ENCODE measurements around the gene DNAJC3.

The DNAJC3 gene, protein sequence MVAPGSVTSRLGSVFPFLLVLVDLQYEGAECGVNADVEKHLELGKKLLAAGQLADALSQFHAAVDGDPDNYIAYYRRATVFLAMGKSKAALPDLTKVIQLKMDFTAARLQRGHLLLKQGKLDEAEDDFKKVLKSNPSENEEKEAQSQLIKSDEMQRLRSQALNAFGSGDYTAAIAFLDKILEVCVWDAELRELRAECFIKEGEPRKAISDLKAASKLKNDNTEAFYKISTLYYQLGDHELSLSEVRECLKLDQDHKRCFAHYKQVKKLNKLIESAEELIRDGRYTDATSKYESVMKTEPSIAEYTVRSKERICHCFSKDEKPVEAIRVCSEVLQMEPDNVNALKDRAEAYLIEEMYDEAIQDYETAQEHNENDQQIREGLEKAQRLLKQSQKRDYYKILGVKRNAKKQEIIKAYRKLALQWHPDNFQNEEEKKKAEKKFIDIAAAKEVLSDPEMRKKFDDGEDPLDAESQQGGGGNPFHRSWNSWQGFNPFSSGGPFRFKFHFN

GRCh38 chr13:95676762-95677563 lies at the start of gene DNAJC3:
DNAJC3 (plus strand) TSS chr13:95677139; CDS start chr13:95677256, 117 bp downstream.
- H3K4me1 Mint-ChIP-seq (ENCODE audit: low read depth) = peaks cover 76% of the 10 kb centered on the region
- H3K4me3 Mint-ChIP-seq = peak within 1 kb of the TSS; percentile 96
- H3K9me3 Mint-ChIP-seq = peaks cover under 1% of the 10 kb centered on the region
- intact Hi-C loops (cut with micrococcal nuclease) = loop anchor here (5.0 kb wide), 1 partner anchor 35 kb away; no protein-coding TSS in a partner anchor
- no peaks in the 10 kb centered on the region for H3K27me3 Mint-ChIP-seq
- H3K36me3 Mint-ChIP-seq (ENCODE audit: low read depth) = peaks cover 30% of the 10 kb centered on the region
- peak within 1 kb of the TSS; percentile 95 for H3K27ac Mint-ChIP-seq

DNA sequence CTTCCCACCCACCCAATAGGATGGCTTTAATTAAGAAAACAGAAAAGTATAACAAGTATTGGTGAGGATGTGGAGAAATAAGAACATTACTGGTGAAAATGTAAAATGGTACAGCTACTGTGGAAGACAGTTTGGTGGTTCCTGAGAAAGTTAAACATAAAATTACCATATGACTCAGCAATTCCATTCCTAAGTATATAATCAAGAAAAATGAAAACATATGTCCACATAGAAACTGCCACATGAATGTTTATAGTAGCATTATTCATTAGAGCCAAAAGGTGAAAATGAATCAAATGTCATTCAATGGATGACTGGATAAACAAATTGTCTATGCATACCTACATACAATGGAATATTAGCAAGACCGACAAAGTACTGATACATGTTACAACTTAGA lies 49.3 kb upstream of the DNAJC3 start:
- no peaks in the 10 kb centered on the region for H3K27me3 Mint-ChIP-seq
- intact Hi-C loops (cut with micrococcal nuclease) = loop anchor here (10.0 kb wide), 1 partner anchor 93 kb away; no protein-coding TSS in a partner anchor
- peaks cover 7% of the 10 kb centered on the region for H3K4me1 Mint-ChIP-seq (ENCODE audit: low read depth)
- H3K9me3 Mint-ChIP-seq = no peaks in the 10 kb centered on the region
- no peak overlapping the region for H3K4me3 Mint-ChIP-seq
- H3K27ac Mint-ChIP-seq = no peak overlapping the region
- H3K36me3 Mint-ChIP-seq (ENCODE audit: low read depth) = no peaks in the 10 kb centered on the region

- Mint-ChIP-seq H3K36me3 (ENCODE audit: low read depth) (no peaks in the 10 kb centered on the region), H3K4me3 (no peak overlapping the region), H3K27me3 (no peaks in the 10 kb centered on the region), H3K9me3 (no peaks in the 10 kb centered on the region), H3K4me1 (ENCODE audit: low read depth) (no peaks in the 10 kb centered on the region), H3K27ac (no peak overlapping the region)
- intact Hi-C loops (cut with micrococcal nuclease) = loop anchor here (10.0 kb wide), 1 partner anchor 94 kb away; no protein-coding TSS in a partner anchor
These were observed 48.5 kb upstream of the DNAJC3 start for GRCh38 chr13:95628488-95628887.

DNA sequence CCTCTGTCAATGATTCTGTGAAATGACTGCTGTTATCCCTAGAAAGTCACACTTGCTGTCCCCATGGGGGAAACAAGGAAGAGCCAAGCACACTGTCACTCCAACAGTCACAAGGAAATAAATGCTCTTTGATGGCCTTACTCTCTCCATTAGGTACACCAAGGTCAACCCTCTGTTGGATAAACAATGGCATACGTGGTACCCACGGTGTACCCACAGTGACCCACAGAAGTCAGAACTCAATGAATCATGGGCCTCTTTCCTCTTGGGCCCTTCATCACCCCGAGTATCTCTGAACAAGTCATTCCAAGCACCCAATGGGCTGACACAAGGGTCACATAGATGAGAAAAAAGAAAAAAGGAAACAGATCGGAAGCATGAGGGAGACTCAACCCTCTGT lies 47.9 kb upstream of the DNAJC3 start:
- peaks cover 1% of the 10 kb centered on the region for H3K27me3 Mint-ChIP-seq
- H3K36me3 Mint-ChIP-seq (ENCODE audit: low read depth) = no peaks in the 10 kb centered on the region
- no peak overlapping the region for H3K27ac Mint-ChIP-seq
- H3K4me1 Mint-ChIP-seq (ENCODE audit: low read depth) = no peaks in the 10 kb centered on the region
- intact Hi-C loops (cut with micrococcal nuclease) = loop anchor here (10.0 kb wide), 1 partner anchor 94 kb away; no protein-coding TSS in a partner anchor
- H3K4me3 Mint-ChIP-seq = no peak overlapping the region
- no peaks in the 10 kb centered on the region for H3K9me3 Mint-ChIP-seq

- Mint-ChIP-seq H3K27ac (no peak overlapping the region), H3K4me1 (ENCODE audit: low read depth) (no peaks in the 10 kb centered on the region), H3K4me3 (no peak overlapping the region), H3K9me3 (no peaks in the 10 kb centered on the region), H3K27me3 (peaks cover 4% of the 10 kb centered on the region), H3K36me3 (ENCODE audit: low read depth) (no peaks in the 10 kb centered on the region)
- intact Hi-C loops (cut with micrococcal nuclease) = no loop called here
These were observed 46.3 kb upstream of the DNAJC3 start for GRCh38 chr13:95630593-95630992.

GRCh38 chr13:95636853-95637252 lies 40.1 kb upstream of the DNAJC3 start:
- no peak overlapping the region for H3K4me3 Mint-ChIP-seq
- no peaks in the 10 kb centered on the region for H3K9me3 Mint-ChIP-seq
- H3K27me3 Mint-ChIP-seq = peaks cover 29% of the 10 kb centered on the region
- H3K36me3 Mint-ChIP-seq (ENCODE audit: low read depth) = no peaks in the 10 kb centered on the region
- no peak overlapping the region for H3K27ac Mint-ChIP-seq
- peaks cover 6% of the 10 kb centered on the region for H3K4me1 Mint-ChIP-seq (ENCODE audit: low read depth)
- intact Hi-C loops (cut with micrococcal nuclease) = no loop called here

- H3K4me1 Mint-ChIP-seq (ENCODE audit: low read depth) = peaks cover 20% of the 10 kb centered on the region
- H3K4me3 Mint-ChIP-seq = no peak overlapping the region
- H3K27me3 Mint-ChIP-seq = peaks cover 55% of the 10 kb centered on the region
- intact Hi-C loops (cut with micrococcal nuclease) = no loop called here
- no peaks in the 10 kb centered on the region for H3K36me3 Mint-ChIP-seq (ENCODE audit: low read depth)
- H3K27ac Mint-ChIP-seq = no peak overlapping the region
- no peaks in the 10 kb centered on the region for H3K9me3 Mint-ChIP-seq
These were observed 35.5 kb upstream of the DNAJC3 start for GRCh38 chr13:95641291-95642027.

DNA sequence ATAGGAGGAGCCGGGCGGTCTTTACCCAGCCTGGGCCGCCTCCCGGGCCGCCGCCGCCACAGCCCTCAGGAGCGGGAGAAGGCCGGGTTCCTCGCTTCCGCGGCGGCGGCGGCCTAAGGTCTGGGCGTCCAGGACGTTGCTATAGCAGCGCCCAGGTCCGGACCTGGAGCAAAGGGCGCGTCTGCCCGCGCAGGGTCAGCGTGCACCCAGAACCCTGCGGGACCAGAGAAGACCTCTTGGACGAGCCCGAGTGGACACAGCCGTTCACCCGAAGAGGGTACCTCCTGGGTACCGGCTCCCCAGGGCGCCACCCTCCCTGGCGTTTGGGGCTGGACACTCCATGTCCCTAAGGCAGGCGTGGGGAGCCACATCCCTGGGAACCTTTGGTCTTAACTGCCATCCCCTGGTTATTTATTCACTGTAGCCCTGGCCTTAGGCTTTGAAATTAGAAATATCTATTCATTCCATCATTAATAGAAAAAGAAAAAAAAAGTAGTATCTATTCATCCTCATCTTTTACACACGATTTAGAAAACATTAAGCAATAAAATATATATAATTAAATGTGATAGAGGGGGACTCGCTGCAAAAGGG lies 34.8 kb upstream of the DNAJC3 start:
- intact Hi-C loops (cut with micrococcal nuclease) = no loop called here
- Mint-ChIP-seq H3K27me3 (peaks cover 55% of the 10 kb centered on the region), H3K27ac (no peak overlapping the region)

DNA sequence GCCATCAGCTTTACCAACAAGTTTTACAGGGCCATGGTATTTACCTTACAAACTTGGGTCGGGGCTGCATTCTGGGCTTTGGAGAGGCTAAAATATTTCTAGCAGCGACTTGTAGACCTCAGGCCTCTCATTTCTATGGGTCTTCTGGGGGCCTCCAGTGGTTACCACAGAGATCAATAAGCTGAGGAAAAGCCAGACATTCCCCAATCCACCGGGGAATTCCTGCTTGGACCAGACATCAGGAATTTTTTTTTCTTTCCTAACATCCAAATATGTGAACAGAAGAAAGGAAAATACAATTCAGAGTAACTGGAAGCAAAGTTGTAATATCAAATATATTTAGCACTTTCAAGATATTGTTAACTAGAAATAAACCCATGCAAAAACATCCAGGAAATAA lies 33.9 kb upstream of the DNAJC3 start:
- no peaks in the 10 kb centered on the region for H3K9me3 Mint-ChIP-seq
- H3K4me1 Mint-ChIP-seq (ENCODE audit: low read depth) = peaks cover 20% of the 10 kb centered on the region
- intact Hi-C loops (cut with micrococcal nuclease) = no loop called here
- H3K4me3 Mint-ChIP-seq = no peak overlapping the region
- no peak overlapping the region for H3K27ac Mint-ChIP-seq
- peaks cover 55% of the 10 kb centered on the region for H3K27me3 Mint-ChIP-seq
- no peaks in the 10 kb centered on the region for H3K36me3 Mint-ChIP-seq (ENCODE audit: low read depth)

More for the DNA sequence above, 34.8 kb upstream of the DNAJC3 start:
- Mint-ChIP-seq H3K9me3 (no peaks in the 10 kb centered on the region), H3K36me3 (ENCODE audit: low read depth) (no peaks in the 10 kb centered on the region), H3K4me1 (ENCODE audit: low read depth) (peaks cover 20% of the 10 kb centered on the region), H3K4me3 (peak overlapping the region; percentile 37)

DNA sequence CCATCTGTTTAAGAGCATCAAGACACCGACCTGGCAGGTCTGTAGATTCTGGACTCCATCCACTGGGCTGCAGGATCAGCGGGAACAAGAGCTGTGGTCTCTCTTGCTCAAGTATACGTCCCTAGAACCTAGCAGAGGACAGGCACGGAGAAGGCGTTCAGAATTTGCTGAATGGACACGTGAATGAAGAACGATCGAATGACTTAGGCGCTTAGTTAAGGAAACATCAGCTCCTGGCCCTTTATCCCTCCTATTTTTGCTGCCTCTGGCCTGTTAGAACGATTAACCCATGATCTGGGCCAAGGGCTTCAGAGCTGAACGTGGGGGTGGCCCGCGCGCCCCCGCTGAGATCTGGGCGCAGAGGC lies 33.4 kb upstream of the DNAJC3 start:
- Mint-ChIP-seq H3K4me3 (peak overlapping the region; percentile 68), H3K36me3 (ENCODE audit: low read depth) (no peaks in the 10 kb centered on the region), H3K9me3 (no peaks in the 10 kb centered on the region), H3K27ac (no peak overlapping the region), H3K27me3 (peaks cover 53% of the 10 kb centered on the region), H3K4me1 (ENCODE audit: low read depth) (peaks cover 20% of the 10 kb centered on the region)
- intact Hi-C loops (cut with micrococcal nuclease) = no loop called here

GRCh38 chr13:95643936-95644598 lies 32.9 kb upstream of the DNAJC3 start:
- Mint-ChIP-seq H3K4me3 (peak overlapping the region; percentile 68), H3K4me1 (ENCODE audit: low read depth) (peaks cover 20% of the 10 kb centered on the region), H3K27me3 (peaks cover 53% of the 10 kb centered on the region), H3K36me3 (ENCODE audit: low read depth) (no peaks in the 10 kb centered on the region), H3K9me3 (no peaks in the 10 kb centered on the region), H3K27ac (no peak overlapping the region)
- intact Hi-C loops (cut with micrococcal nuclease) = no loop called here

DNA sequence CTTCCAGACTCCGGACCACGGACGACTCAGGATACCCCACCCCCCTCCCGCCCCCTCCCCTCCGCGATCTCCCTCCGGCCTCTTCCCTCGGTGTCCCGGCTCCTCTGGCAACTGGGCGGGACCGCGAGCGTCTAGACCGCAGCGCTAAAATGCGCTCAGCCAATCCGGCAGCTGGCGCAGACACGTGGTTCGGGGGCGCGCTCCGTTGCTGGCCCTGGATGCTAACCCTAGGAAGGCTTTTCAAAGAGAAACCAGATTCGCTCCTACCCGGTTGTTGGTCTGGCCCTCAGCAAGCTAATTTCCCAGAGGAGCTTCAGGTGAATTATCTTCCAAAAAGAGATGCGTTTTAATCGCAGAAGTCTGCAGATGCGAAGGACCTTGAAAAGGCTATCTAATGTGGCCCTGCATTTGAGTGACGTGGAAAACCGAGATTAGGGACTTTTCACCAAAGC lies 32.3 kb upstream of the DNAJC3 start, which contains the start of gene DZIP1:
Gene DZIP1, minus strand, starts transcription at position 106 of the 452 bp plus-strand sequence. CDS start 2,677 bp downstream, outside the sequence.
- H3K36me3 Mint-ChIP-seq (ENCODE audit: low read depth) = no peaks in the 10 kb centered on the region
- no peaks in the 10 kb centered on the region for H3K9me3 Mint-ChIP-seq
- peaks cover 20% of the 10 kb centered on the region for H3K4me1 Mint-ChIP-seq (ENCODE audit: low read depth)
- peaks cover 49% of the 10 kb centered on the region for H3K27me3 Mint-ChIP-seq
- no peak within 1 kb of the TSS for H3K27ac Mint-ChIP-seq
- intact Hi-C loops (cut with micrococcal nuclease) = no loop called here
- peak within 1 kb of the TSS; percentile 68 for H3K4me3 Mint-ChIP-seq

DNA sequence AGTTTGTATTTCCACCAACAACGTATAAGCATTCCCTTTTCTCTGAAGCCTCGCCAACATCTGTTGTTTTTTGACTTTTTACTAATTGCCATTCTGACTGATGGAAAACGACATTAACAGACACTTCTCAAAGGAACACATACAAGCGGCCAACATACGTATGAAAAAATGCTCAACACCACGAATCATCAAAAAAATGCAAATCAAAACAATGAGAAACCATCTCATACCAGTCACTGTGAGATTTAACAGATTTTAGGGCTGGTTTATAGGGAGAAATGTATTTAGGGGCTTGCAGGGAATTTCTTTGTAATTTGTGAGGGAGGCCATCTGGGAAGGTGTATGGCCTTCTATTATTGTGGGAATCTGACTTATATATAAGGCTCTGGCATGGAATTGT lies 29.6 kb upstream of the DNAJC3 start:
- no peaks in the 10 kb centered on the region for H3K36me3 Mint-ChIP-seq (ENCODE audit: low read depth)
- intact Hi-C loops (cut with micrococcal nuclease) = no loop called here
- peaks cover 27% of the 10 kb centered on the region for H3K4me1 Mint-ChIP-seq (ENCODE audit: low read depth)
- no peak overlapping the region for H3K4me3 Mint-ChIP-seq
- H3K27me3 Mint-ChIP-seq = peaks cover 27% of the 10 kb centered on the region
- H3K27ac Mint-ChIP-seq = no peak overlapping the region
- H3K9me3 Mint-ChIP-seq = no peaks in the 10 kb centered on the region

Data from dendritic cell treated with granulocyte-macrophage colony-stimulating factor and Interleukin-4, amounts not matched to agents 40 ng/mL and 50 ng/mL, for 4 days (primary cell).